ENCODE results near the gene KRT34.

Gene KRT34

DNA sequence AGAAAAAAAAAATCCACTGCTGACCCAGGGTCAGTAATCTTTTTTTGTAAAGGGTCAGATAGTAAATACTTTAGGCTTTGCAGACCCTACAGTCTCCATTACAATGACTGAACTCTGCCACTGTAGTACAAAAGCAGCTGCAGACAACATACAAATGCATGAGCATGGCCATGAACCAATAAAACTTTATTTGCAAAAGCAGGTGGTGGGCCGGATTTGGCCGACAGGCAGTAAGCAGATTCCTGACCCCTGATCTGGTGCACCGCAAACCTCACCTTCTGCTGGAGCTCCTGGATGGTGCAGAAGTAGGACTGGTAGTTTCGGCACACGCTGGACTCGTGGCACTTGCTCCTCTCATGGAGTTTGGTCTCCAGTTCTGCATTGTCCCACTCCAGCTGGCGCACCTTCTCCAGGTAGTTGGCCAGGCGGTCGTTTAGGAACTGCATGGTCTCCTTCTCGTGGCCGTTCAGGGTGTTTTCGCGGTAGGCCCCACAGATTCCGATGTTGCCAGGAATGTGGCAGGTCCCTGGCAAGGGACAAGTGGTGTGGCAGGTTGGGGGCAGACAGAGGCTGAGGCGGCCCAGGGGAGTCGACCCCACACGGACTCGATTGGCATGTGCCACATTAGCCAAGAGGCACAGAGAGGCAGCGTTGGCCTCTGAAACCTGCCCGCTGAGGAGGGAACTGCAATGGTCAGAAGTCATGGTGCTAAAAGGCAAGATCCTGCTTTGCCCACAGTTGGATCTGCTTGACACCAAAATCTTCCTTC, 29.1 kb upstream of the KRT34 start:
- in situ Hi-C loops (cut with HindIII; ENCODE audit: low pct_ligation_motif_present, low sequenced_read_pairs), result no loop called here

DNA sequence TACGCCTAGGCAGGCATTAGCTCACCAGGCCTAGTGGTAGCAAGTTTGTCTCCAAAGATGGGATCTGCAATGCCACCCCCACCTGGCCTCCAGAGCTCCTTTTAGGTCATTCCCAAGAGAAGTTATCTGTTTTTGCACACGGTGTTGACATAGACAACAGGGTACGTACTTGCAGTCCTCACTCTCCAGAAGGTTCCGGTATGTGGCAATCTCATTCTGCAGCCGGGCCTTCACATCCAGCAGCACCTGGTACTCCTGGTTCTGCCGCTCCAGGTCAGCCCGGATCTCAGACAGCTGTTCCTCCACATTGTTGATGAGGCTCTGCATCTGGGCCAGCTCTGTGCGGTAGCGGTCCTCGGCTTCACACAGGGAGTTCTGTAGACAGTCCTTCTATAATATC, 25.1 kb upstream of the KRT34 start:
- TF ChIP-seq, protein P1, sequence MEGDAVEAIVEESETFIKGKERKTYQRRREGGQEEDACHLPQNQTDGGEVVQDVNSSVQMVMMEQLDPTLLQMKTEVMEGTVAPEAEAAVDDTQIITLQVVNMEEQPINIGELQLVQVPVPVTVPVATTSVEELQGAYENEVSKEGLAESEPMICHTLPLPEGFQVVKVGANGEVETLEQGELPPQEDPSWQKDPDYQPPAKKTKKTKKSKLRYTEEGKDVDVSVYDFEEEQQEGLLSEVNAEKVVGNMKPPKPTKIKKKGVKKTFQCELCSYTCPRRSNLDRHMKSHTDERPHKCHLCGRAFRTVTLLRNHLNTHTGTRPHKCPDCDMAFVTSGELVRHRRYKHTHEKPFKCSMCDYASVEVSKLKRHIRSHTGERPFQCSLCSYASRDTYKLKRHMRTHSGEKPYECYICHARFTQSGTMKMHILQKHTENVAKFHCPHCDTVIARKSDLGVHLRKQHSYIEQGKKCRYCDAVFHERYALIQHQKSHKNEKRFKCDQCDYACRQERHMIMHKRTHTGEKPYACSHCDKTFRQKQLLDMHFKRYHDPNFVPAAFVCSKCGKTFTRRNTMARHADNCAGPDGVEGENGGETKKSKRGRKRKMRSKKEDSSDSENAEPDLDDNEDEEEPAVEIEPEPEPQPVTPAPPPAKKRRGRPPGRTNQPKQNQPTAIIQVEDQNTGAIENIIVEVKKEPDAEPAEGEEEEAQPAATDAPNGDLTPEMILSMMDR (IDR thresholded peaks at IDR 0.05; ENCODE audit: low read depth, low read length, missing control alignments), result no peak
- DNase-seq, result no peak
- no peak overlapping the region for H3K4me3 ChIP-seq (ENCODE audit: low read depth, low read length)
- H3K36me3 ChIP-seq (replicated peaks), result no peaks in the 10 kb centered on the region
- H3K27ac ChIP-seq, result no peak overlapping the region
- no peaks in the 10 kb centered on the region for H3K27me3 ChIP-seq (replicated peaks)
- in situ Hi-C loops (cut with HindIII; ENCODE audit: low pct_ligation_motif_present, low sequenced_read_pairs), result no loop called here

More for the DNA sequence above, 29.1 kb upstream of the KRT34 start:
- Histone ChIP-seq H3K27ac (no peak overlapping the region), H3K36me3 (replicated peaks) (no peaks in the 10 kb centered on the region), H3K27me3 (replicated peaks) (no peaks in the 10 kb centered on the region), H3K4me3 (ENCODE audit: low read depth, low read length) (no peak overlapping the region)
- TF ChIP-seq, protein P1 (IDR thresholded peaks at IDR 0.05; ENCODE audit: low read depth, low read length, missing control alignments), result no peak
- DNase-seq, result no peak

DNA sequence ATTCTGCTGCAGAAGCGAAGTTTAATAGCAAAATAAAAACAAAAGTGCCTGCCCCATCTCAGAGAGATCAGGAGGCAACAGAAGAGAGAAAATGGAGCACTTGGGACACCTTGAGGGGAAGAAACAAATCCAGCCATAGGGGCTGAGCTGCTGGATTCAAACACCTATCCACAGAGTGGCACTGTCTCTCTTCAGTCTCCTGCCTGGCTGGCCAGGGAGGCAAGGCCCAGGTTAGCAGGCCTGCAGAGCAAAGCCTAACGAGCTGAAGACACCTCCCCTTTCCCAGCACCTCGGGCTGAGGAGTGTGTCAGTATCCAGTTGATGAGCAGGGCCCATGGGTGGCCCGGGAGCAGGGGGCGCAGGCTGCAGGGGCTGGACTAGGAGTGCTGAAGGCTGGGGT, 24.1 kb upstream of the KRT34 start:
- in situ Hi-C loops (cut with HindIII; ENCODE audit: low pct_ligation_motif_present, low sequenced_read_pairs), result no loop called here
- no peak for DNase-seq
- TF ChIP-seq, protein P1 (IDR thresholded peaks at IDR 0.05; ENCODE audit: low read depth, low read length, missing control alignments), result no peak
- H3K36me3 ChIP-seq (replicated peaks), result no peaks in the 10 kb centered on the region
- H3K27me3 ChIP-seq (replicated peaks), result no peaks in the 10 kb centered on the region
- H3K27ac ChIP-seq, result no peak overlapping the region
- no peak overlapping the region for H3K4me3 ChIP-seq (ENCODE audit: low read depth, low read length)

DNA sequence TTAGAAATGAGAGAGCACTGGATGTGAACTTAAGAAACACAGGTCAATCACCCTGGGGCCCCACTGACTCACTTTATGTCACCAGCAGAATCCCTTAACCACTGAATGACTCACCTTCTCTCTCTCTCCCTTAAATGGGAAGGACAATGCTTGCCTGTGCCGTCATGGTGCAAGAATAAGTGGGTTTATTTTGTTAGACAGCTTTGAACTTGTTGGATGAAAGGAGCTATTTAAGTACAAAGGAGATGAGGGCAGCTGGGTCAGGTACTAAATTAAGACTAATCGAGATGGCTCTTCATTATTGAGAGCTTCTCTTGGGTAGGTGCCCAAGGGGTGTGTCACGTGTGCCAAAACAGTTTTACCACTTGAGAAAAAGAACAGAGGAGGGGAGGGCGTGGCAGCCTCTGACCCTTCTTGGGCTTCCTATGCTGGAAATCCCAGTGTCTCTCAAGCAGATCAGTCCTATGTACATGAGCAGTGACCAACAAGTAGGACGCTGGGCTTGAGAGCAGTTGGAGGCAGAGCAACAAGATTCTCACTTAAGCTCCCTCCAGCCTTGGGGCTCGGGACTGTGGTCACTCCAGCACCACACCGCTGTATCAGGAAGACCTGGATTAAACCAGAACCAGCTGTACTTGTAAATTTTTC, 22.0 kb upstream of the KRT34 start:
- peak; percentile 91 for DNase-seq

DNA sequence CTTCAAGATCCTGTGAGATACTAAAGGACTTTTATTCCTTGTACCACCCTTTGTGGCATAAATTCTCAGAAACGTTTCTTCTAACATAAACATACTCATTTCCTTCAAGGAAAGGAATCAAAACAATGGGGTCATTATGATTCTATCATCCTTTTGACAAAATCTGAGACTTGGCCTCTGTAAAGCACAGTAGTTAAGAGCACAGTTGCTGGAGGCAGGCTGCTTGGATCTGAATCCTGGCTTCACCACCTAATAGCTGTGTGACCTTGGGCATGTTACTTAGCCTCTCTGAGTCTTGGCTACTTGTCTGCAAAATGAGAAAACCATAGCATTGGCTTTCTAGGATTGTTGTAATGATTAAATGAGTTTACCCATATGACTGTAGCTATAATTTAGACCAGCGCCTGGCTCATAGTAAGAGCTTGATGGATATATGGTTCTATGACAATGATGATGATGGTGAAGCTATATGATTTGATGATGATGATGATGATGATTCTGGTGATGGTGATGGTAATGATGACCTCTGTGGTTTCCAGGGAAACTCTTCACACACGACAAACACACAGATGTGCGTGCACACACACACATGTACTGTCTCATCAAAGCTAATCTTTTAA, 21.4 kb upstream of the KRT34 start:
- no peaks in the 10 kb centered on the region for H3K36me3 ChIP-seq (replicated peaks)
- no peak overlapping the region for H3K4me3 ChIP-seq (ENCODE audit: low read depth, low read length)
- no peak for DNase-seq
- H3K27ac ChIP-seq, result peak overlapping the region; percentile 87
- TF ChIP-seq, protein P1 (IDR thresholded peaks at IDR 0.05; ENCODE audit: low read depth, low read length, missing control alignments), result no peak
- in situ Hi-C loops (cut with HindIII; ENCODE audit: low pct_ligation_motif_present, low sequenced_read_pairs), result no loop called here
- H3K27me3 ChIP-seq (replicated peaks), result no peaks in the 10 kb centered on the region

More for the DNA sequence above, 22.0 kb upstream of the KRT34 start:
- Histone ChIP-seq H3K27ac (peak overlapping the region; percentile 87), H3K4me3 (ENCODE audit: low read depth, low read length) (no peak overlapping the region), H3K27me3 (replicated peaks) (no peaks in the 10 kb centered on the region), H3K36me3 (replicated peaks) (no peaks in the 10 kb centered on the region)
- in situ Hi-C loops (cut with HindIII; ENCODE audit: low pct_ligation_motif_present, low sequenced_read_pairs), result no loop called here
- TF ChIP-seq, protein P1 (IDR thresholded peaks at IDR 0.05; ENCODE audit: low read depth, low read length, missing control alignments), result no peak
